ENCODE results near the gene UGT1A5. TPM values are rescaled to one million over a fixed set of nuclear protein-coding genes. Genes with fewer than 3 reads are reported as not detected.
"Not testable (repeated sequence)": the region's sequence is repeated elsewhere in the genome, so short reads cannot be mapped to it uniquely, and the experiment has no call there.

UGT1A5 gene
- total and polyA plus RNA-seq, 2 donors = 0.79 TPM; not detected in 1

- WGBS = 64% methylated on average over 4 of the region's 4 CpGs
Observed at GRCh38 chr2:233705911-233706506, 6.7 kb upstream of the UGT1A5 start.

GRCh38 chr2:233706720-233707119 lies 6.0 kb upstream of the UGT1A5 start:
- no peak for DNase-seq (ENCODE audit: extremely low spot score)
- Histone ChIP-seq H3K36me3 (ENCODE audit: insufficient read depth) (no peaks in the 10 kb centered on the region), H3K4me3 (ENCODE audit: low read depth, low read length) (no peak overlapping the region), H3K4me1 (ENCODE audit: insufficient read depth) (no peaks in the 10 kb centered on the region), H3K27ac (ENCODE audit: low read depth) (no peak overlapping the region)
- WGBS = 2% methylated on average over 1 of the region's 1 CpG

More at GRCh38 chr2:233705911-233706506, 6.7 kb upstream of the UGT1A5 start:
- Histone ChIP-seq H3K4me3 (ENCODE audit: low read depth, low read length) (no peak overlapping the region), H3K4me1 (ENCODE audit: insufficient read depth) (no peaks in the 10 kb centered on the region), H3K36me3 (ENCODE audit: insufficient read depth) (no peaks in the 10 kb centered on the region), H3K27ac (ENCODE audit: low read depth) (no peak overlapping the region)
- DNase-seq (ENCODE audit: extremely low spot score) = no peak

DNA sequence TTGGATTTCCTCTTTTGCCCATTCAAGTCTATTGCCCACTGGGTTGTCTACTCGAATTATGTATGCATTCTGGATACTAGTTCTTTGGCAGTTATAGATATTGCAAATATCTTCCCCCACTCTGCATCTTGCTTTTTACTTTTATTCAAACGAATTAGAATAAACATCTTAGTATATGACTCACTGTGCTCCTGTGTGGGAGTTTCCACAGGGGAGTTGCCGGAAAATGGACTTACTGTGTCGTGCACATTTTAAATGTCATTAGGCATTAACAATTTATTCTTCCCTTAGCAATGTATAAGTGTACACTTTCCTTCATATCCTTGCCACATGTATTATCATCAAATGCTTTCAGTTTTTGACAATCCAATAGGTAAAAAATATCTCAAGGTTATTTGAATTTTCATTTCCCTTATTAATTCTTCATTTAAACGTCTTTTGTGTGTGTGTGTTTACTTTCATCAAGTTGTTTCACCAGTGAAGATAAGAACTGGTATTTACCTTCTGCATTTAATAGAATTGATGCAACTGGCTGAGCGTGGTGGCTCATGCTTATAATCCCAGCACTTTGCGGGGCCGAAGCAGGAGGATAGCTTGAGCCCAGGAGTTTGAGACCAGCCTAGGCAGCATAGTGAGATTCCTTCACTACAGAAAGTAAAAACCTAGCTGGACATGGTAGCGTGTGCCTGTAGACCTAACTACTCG lies 4.6 kb upstream of the UGT1A5 start:
- 60% methylated on average over 10 of the region's 10 CpGs for WGBS
- H3K27ac ChIP-seq (ENCODE audit: low read depth) = no peak overlapping the region
- H3K4me3 ChIP-seq (ENCODE audit: low read depth, low read length) = no peak overlapping the region
- H3K36me3 ChIP-seq (ENCODE audit: insufficient read depth) = no peaks in the 10 kb centered on the region
- DNase-seq (ENCODE audit: extremely low spot score) = no peak
- no peaks in the 10 kb centered on the region for H3K4me1 ChIP-seq (ENCODE audit: insufficient read depth)

DNA sequence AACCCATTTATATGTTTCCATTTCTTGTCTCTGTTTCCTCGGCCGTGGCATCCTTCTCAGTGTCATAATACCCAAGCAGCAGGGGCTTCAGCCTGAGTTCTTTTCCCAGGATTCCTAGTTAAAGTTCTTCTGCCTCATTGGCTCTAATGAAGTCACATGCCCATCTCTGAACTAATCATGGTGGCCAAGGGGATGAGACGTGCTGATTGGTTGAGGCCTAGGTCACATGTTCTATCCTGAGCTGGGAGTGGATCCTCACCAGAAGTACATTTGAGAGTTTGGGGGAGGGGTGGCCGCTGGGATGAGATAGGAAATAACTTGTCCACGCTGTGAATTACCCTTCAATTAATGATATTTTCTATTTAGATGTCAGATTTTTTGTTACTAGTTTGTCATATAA lies 3.8 kb upstream of the UGT1A5 start:
- Histone ChIP-seq H3K36me3 (ENCODE audit: insufficient read depth) (no peaks in the 10 kb centered on the region), H3K27ac (ENCODE audit: low read depth) (no peak overlapping the region), H3K4me1 (ENCODE audit: insufficient read depth) (no peaks in the 10 kb centered on the region), H3K4me3 (ENCODE audit: low read depth, low read length) (no peak overlapping the region)
- DNase-seq (ENCODE audit: extremely low spot score) = no peak
- WGBS = 85% methylated on average over 5 of the region's 5 CpGs

DNA sequence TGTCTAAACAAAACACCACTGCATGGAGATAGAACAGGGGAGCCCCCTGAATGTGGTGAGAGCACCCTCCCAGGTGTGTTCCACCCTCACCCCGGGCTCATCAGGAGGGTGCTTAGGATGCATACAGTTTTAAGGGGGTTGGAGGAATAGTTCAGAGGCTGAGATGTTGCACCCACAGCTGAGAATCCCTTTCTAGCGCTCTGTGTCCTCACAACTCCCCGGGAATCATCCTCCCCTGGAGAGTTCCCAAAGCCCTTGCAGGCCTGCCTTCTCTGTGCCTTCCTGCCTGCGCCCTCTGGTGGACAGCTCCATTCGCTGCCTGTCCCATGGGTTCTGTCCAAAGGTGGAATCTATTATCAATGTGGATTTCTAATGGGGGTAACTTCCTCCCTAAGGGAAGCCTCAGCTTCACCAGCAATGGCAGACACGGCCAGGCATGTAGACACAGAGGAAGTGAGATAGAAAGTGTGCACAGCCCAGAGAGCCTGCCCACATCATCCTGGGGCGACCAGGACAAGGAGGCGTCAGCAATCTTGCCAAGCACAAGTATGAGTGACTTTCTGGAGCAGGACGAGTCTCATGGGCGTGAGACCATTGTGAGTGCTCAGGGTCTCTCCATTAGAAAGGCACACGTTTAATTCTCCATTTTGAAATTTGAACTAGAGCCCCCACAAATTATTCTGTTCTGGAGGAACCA lies 1.2 kb upstream of the UGT1A5 start:
- Histone ChIP-seq H3K4me1 (ENCODE audit: insufficient read depth) (no peaks in the 10 kb centered on the region), H3K27ac (ENCODE audit: low read depth) (no peak overlapping the region), H3K4me3 (ENCODE audit: low read depth, low read length) (no peak overlapping the region), H3K36me3 (ENCODE audit: insufficient read depth) (no peaks in the 10 kb centered on the region)
- DNase-seq (ENCODE audit: extremely low spot score) = no peak
- WGBS = 35% methylated on average over 11 of the region's 11 CpGs

DNA sequence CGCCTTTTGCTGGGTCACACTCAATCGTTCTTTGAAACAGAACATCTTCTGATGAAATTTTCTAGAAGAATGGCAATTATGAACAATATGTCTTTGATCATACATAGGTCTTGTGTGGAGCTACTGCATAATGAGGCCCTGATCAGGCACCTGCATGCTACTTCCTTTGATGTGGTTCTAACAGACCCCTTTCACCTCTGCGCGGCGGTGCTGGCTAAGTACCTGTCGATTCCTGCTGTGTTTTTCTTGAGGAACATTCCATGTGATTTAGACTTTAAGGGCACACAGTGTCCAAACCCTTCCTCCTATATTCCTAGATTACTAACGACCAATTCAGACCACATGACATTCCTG lies 532 bp downstream of the UGT1A5 start:
- Histone ChIP-seq H3K4me3 (ENCODE audit: low read depth, low read length) (no peak overlapping the region), H3K4me1 (ENCODE audit: insufficient read depth) (no peaks in the 10 kb centered on the region), H3K36me3 (ENCODE audit: insufficient read depth) (no peaks in the 10 kb centered on the region), H3K27ac (ENCODE audit: low read depth) (no peak overlapping the region)
- 88% methylated on average over 7 of the region's 7 CpGs for WGBS
- DNase-seq (ENCODE audit: extremely low spot score) = no peak

- no peaks in the 10 kb centered on the region for H3K36me3 ChIP-seq (ENCODE audit: insufficient read depth)
- H3K27ac ChIP-seq (ENCODE audit: low read depth) = no peak overlapping the region
- 75% methylated on average over 2 of the region's 2 CpGs for WGBS
- no peaks in the 10 kb centered on the region for H3K4me1 ChIP-seq (ENCODE audit: insufficient read depth)
- no peak overlapping the region for H3K4me3 ChIP-seq (ENCODE audit: low read depth, low read length)
- no peak for DNase-seq (ENCODE audit: extremely low spot score)
Observed at GRCh38 chr2:233714121-233714520, 1.4 kb downstream of the UGT1A5 start.

DNA sequence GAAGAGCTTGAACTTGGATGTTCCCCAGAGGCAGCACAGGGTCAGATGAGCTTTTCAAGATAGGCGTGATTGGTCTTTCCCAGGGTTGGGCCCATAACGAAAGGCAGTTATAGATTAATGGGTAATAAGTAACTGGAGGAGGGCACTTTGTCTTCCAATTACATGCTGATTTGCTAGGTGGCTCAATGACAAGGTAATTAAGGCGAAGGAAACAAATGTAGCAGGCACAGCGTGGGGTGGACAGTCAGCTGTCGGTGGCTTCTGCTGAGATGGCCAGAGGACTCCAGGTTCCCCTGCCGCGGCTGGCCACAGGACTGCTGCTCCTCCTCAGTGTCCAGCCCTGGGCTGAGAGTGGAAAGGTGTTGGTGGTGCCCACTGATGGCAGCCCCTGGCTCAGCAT lies 5.8 kb downstream of the UGT1A5 start, which contains the start of gene UGT1A4:
Gene UGT1A4 (plus strand): TSS at position 185 of the 400 bp plus-strand sequence. CDS start 85 bp downstream, at position 270.
- no peaks in the 10 kb centered on the region for H3K4me1 ChIP-seq (ENCODE audit: insufficient read depth)
- DNase-seq (ENCODE audit: extremely low spot score) = no peak
- H3K36me3 ChIP-seq (ENCODE audit: insufficient read depth) = no peaks in the 10 kb centered on the region
- H3K4me3 ChIP-seq (ENCODE audit: low read depth, low read length) = no peak within 1 kb of the TSS
- 79% methylated on average over 7 of the region's 7 CpGs for WGBS
- no peak within 1 kb of the TSS for H3K27ac ChIP-seq (ENCODE audit: low read depth)

- DNase-seq (ENCODE audit: extremely low spot score) = no peak
- H3K4me3 ChIP-seq (ENCODE audit: low read depth, low read length) = no peak within 1 kb of the TSS
- 77% methylated on average over 8 of the region's 8 CpGs for WGBS
- no peaks in the 10 kb centered on the region for H3K4me1 ChIP-seq (ENCODE audit: insufficient read depth)
- no peak within 1 kb of the TSS for H3K27ac ChIP-seq (ENCODE audit: low read depth)
- no peaks in the 10 kb centered on the region for H3K36me3 ChIP-seq (ENCODE audit: insufficient read depth)
Observed at GRCh38 chr2:233728723-233729301, 16.1 kb downstream of the UGT1A5 start, which contains the start of gene UGT1A3. TSS of gene UGT1A3 (plus strand) at chr2:233729042. CDS start at chr2:233729127, 85 bp downstream.

GRCh38 chr2:233736868-233737653 lies 24.4 kb downstream of the UGT1A5 start:
- DNase-seq (ENCODE audit: extremely low spot score); H3K4me1 ChIP-seq (ENCODE audit: insufficient read depth); H3K36me3 ChIP-seq (ENCODE audit: insufficient read depth); H3K4me3 ChIP-seq (ENCODE audit: low read depth, low read length): not testable (repeated sequence)
- 81% methylated on average over 14 of the region's 14 CpGs for WGBS
- peak overlapping the region; percentile 10 for H3K27ac ChIP-seq (ENCODE audit: low read depth)

GRCh38 chr2:233740870-233741269 lies 28.2 kb downstream of the UGT1A5 start:
- no peaks in the 10 kb centered on the region for H3K36me3 ChIP-seq (ENCODE audit: insufficient read depth)
- no peak for DNase-seq (ENCODE audit: extremely low spot score)
- H3K4me1 ChIP-seq (ENCODE audit: insufficient read depth) = no peaks in the 10 kb centered on the region
- WGBS = 60% methylated on average over 2 of the region's 2 CpGs
- no peak overlapping the region for H3K4me3 ChIP-seq (ENCODE audit: low read depth, low read length)
- H3K27ac ChIP-seq (ENCODE audit: low read depth) = no peak overlapping the region

- Histone ChIP-seq H3K4me3 (ENCODE audit: low read depth, low read length) (no peak overlapping the region), H3K36me3 (ENCODE audit: insufficient read depth) (no peaks in the 10 kb centered on the region), H3K27ac (ENCODE audit: low read depth) (no peak overlapping the region), H3K4me1 (ENCODE audit: insufficient read depth) (no peaks in the 10 kb centered on the region)
- 93% methylated on average over 45 of the region's 46 CpGs for WGBS
- DNase-seq (ENCODE audit: extremely low spot score) = no peak
Observed at GRCh38 chr2:233743464-233744259, 31.0 kb downstream of the UGT1A5 start.

All from urinary bladder (tissue), 4 donors.